Loucy (cell line): ENCODE measurements around the gene JAZF1.

Source experiments
- EZH2phosphoT487 ChIP-seq: fragments of 200-600 bp; IDR thresholded peaks from 2 replicates; pipeline ENCODE4 v1.6.1; 2018; ENCODE audit warnings: antibody characterized with exemption, mild to moderate bottlenecking, moderate library complexity, borderline replicate concordance
- TF ChIP-seq, protein P1 (sequence below): fragments of 200-600 bp; sonication (generic); conservative IDR thresholded peaks from 2 replicates; pipeline ENCODE4 v1.5.1; 2014; ENCODE audit warnings: mild to moderate bottlenecking, antibody characterized with exemption, low read length

- TF ChIP-seq, protein P1, sequence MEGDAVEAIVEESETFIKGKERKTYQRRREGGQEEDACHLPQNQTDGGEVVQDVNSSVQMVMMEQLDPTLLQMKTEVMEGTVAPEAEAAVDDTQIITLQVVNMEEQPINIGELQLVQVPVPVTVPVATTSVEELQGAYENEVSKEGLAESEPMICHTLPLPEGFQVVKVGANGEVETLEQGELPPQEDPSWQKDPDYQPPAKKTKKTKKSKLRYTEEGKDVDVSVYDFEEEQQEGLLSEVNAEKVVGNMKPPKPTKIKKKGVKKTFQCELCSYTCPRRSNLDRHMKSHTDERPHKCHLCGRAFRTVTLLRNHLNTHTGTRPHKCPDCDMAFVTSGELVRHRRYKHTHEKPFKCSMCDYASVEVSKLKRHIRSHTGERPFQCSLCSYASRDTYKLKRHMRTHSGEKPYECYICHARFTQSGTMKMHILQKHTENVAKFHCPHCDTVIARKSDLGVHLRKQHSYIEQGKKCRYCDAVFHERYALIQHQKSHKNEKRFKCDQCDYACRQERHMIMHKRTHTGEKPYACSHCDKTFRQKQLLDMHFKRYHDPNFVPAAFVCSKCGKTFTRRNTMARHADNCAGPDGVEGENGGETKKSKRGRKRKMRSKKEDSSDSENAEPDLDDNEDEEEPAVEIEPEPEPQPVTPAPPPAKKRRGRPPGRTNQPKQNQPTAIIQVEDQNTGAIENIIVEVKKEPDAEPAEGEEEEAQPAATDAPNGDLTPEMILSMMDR = no peak
- no peak for TF ChIP-seq EZH2phosphoT487
These were observed 312.5 kb downstream of the JAZF1 start for GRCh38 chr7:27868131-27868550.
